NT2/D1 (cell line): ENCODE measurements around the gene CELSR2.

ENCODE experiments used
- YY1 ChIP-seq: IDR thresholded peaks from 2 replicates; pipeline ENCODE4 v1.6.1; 2011; ENCODE audit not compliant: insufficient read length, insufficient read depth
- ZNF274 ChIP-seq: IDR thresholded peaks from 2 replicates; pipeline ENCODE4 v1.6.1; 2011; ENCODE audit warnings: mild to moderate bottlenecking, low read depth, low read length

- TF ChIP-seq ZNF274 (no peak), YY1 (no peak)
Measured at GRCh38 chr1:109253803-109254620, 4.7 kb downstream of the CELSR2 start.
